22Rv1 (cell line): ENCODE results near the gene DNASE1.

Experiments
- ZFX ChIP-seq: fragments of 450-650 bp; IDR thresholded peaks from 2 replicates; pipeline ENCODE4 v1.6.1; 2017; ENCODE audit warnings: antibody characterized with exemption, borderline replicate concordance
- TF ChIP-seq, protein P1 (sequence below): fragments of 450-650 bp; IDR thresholded peaks from 2 replicates; pipeline ENCODE4 v1.5.1; 2017; ENCODE audit warnings: mild to moderate bottlenecking

- TF ChIP-seq, protein P1, sequence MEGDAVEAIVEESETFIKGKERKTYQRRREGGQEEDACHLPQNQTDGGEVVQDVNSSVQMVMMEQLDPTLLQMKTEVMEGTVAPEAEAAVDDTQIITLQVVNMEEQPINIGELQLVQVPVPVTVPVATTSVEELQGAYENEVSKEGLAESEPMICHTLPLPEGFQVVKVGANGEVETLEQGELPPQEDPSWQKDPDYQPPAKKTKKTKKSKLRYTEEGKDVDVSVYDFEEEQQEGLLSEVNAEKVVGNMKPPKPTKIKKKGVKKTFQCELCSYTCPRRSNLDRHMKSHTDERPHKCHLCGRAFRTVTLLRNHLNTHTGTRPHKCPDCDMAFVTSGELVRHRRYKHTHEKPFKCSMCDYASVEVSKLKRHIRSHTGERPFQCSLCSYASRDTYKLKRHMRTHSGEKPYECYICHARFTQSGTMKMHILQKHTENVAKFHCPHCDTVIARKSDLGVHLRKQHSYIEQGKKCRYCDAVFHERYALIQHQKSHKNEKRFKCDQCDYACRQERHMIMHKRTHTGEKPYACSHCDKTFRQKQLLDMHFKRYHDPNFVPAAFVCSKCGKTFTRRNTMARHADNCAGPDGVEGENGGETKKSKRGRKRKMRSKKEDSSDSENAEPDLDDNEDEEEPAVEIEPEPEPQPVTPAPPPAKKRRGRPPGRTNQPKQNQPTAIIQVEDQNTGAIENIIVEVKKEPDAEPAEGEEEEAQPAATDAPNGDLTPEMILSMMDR: no peak
- no peak for TF ChIP-seq ZFX
Measured at GRCh38 chr16:3689731-3690130, 35.2 kb downstream of the DNASE1 start.
